GM12872 (cell line): ENCODE results near the gene NHS.

ENCODE experiments used
- CTCF ChIP-seq: IDR thresholded peaks from 3 replicates; pipeline ENCODE4 v1.5.1; 2011; ENCODE audit warnings: low read depth, mild to moderate bottlenecking, low read length, moderate library complexity; ENCODE audit not compliant: insufficient read depth

NHS gene

GRCh38 chrX:17669458-17669857 is 294.5 kb downstream of the NHS start:
- TF ChIP-seq CTCF, result no peak

- no peak for TF ChIP-seq CTCF
These were observed 294.9 kb downstream of the NHS start for GRCh38 chrX:17669891-17670290.

GRCh38 chrX:17670874-17671273 is 295.9 kb downstream of the NHS start:
- TF ChIP-seq CTCF, result no peak

- no peak for TF ChIP-seq CTCF
These were observed 299.6 kb downstream of the NHS start for GRCh38 chrX:17674601-17675000.

- no peak for TF ChIP-seq CTCF
These were observed 304.3 kb downstream of the NHS start for GRCh38 chrX:17679261-17679660.

GRCh38 chrX:17679820-17680219 is 304.8 kb downstream of the NHS start:
- TF ChIP-seq CTCF, result no peak

- TF ChIP-seq CTCF, result no peak
These were observed 305.9 kb downstream of the NHS start for GRCh38 chrX:17680732-17681413.
